ENCODE results near the gene FIBCD1.
A peak's percentile ranks its signal among the peaks of the same experiment; 100 is the strongest.
"Not testable (repeated sequence)": the region's sequence is repeated elsewhere in the genome, so short reads cannot be mapped to it uniquely, and the experiment has no call there.

FIBCD1 gene

GRCh38 chr9:130973686-130974281 is 34.7 kb upstream of the FIBCD1 start:
- peak; percentile 21 for DNase-seq

GRCh38 chr9:130972957-130973685 is 34.1 kb upstream of the FIBCD1 start:
- no peak for DNase-seq

GRCh38 chr9:130972277-130972956 is 33.4 kb upstream of the FIBCD1 start:
- DNase-seq = no peak

GRCh38 chr9:130971294-130971849 is 32.3 kb upstream of the FIBCD1 start:
- peak; percentile 23 for DNase-seq

- DNase-seq = no peak
Measured at GRCh38 chr9:130970855-130971254, 31.8 kb upstream of the FIBCD1 start.

GRCh38 chr9:130970052-130970451 is 31.0 kb upstream of the FIBCD1 start:
- DNase-seq = no peak

- DNase-seq = no peak
Measured at GRCh38 chr9:130965680-130966079, 26.6 kb upstream of the FIBCD1 start.

- no peak for DNase-seq
Measured at GRCh38 chr9:130963916-130964315, 24.9 kb upstream of the FIBCD1 start.

- DNase-seq = no peak
Measured at GRCh38 chr9:130963337-130963908, 24.4 kb upstream of the FIBCD1 start.

GRCh38 chr9:130962418-130963316 is 23.6 kb upstream of the FIBCD1 start:
- peak; percentile 50 for DNase-seq

- no peak for DNase-seq
Measured at GRCh38 chr9:130961511-130962300, 22.7 kb upstream of the FIBCD1 start.

GRCh38 chr9:130960522-130961378 is 21.7 kb upstream of the FIBCD1 start:
- DNase-seq = no peak

GRCh38 chr9:130959809-130960334 is 20.8 kb upstream of the FIBCD1 start:
- DNase-seq = no peak

GRCh38 chr9:130958564-130958963 is 19.5 kb upstream of the FIBCD1 start:
- not testable (repeated sequence) for DNase-seq

GRCh38 chr9:130957451-130958203 is 18.6 kb upstream of the FIBCD1 start:
- no peak for DNase-seq

GRCh38 chr9:130956636-130957450 is 17.8 kb upstream of the FIBCD1 start:
- peak; percentile 26 for DNase-seq

GRCh38 chr9:130955947-130956621 is 17.0 kb upstream of the FIBCD1 start:
- peak; percentile 79 for DNase-seq

- not testable (repeated sequence) for DNase-seq
Measured at GRCh38 chr9:130954925-130955324, 15.9 kb upstream of the FIBCD1 start.

All from eye (tissue), 1 donor.